Fibroblast of mammary gland (primary cell): ENCODE data around the gene GLI1.

Experiments used
- DNase-seq: peaks from one replicate; pipeline ENCODE4 v3.0.0-alpha.2; 2010; ENCODE audit warnings: low read depth
- H3K4me3 ChIP-seq: 2 replicates; pipeline ENCODE4 v1.5.1; 2011; ENCODE audit warnings: low read depth, mild to moderate bottlenecking, low read length, moderate library complexity; ENCODE audit not compliant: control insufficient read depth
- CTCF ChIP-seq: conservative IDR thresholded peaks from 2 replicates; pipeline ENCODE4 v1.5.1; 2011; ENCODE audit warnings: low read depth, low read length, inconsistent platforms; ENCODE audit not compliant: control insufficient read depth, insufficient read depth

GLI1 gene

GRCh38 chr12:57451233-57451778 lies 8.3 kb upstream of the GLI1 start:
- no peak for TF ChIP-seq CTCF
- no peak overlapping the region for H3K4me3 ChIP-seq
- DNase-seq, result no peak

- H3K4me3 ChIP-seq, result no peak overlapping the region
- no peak for TF ChIP-seq CTCF
- DNase-seq, result peak; percentile 89
Observed at GRCh38 chr12:57452181-57452936, 7.2 kb upstream of the GLI1 start.

- TF ChIP-seq CTCF, result peak; percentile 96
- H3K4me3 ChIP-seq, result no peak overlapping the region
- DNase-seq, result peak; percentile 76
Observed at GRCh38 chr12:57452937-57453509, 6.6 kb upstream of the GLI1 start.

GRCh38 chr12:57454213-57454565 lies 5.4 kb upstream of the GLI1 start:
- H3K4me3 ChIP-seq, result no peak overlapping the region
- no peak for DNase-seq
- no peak for TF ChIP-seq CTCF

GRCh38 chr12:57454566-57455373 lies 4.8 kb upstream of the GLI1 start, which contains the start of gene INHBE:
Gene INHBE (plus strand): TSS chr12:57455307. CDS start chr12:57455537, 230 bp downstream.
- DNase-seq, result peak; percentile 86
- no peak within 1 kb of the TSS for H3K4me3 ChIP-seq
- TF ChIP-seq CTCF, result no peak

- TF ChIP-seq CTCF, result no peak
- no peak overlapping the region for H3K4me3 ChIP-seq
Observed at GRCh38 chr12:57455374-57456144, 4.0 kb upstream of the GLI1 start.

More at GRCh38 chr12:57455374-57456144, 4.0 kb upstream of the GLI1 start:
- no peak for DNase-seq
